Measurements from ENCODE around the gene CFAP410. TPM values are rescaled to one million over a fixed set of nuclear protein-coding genes. Genes with fewer than 3 reads are reported as not detected.

The CFAP410 gene
- total and polyA plus RNA-seq, 2 of the 4 experiments (the other 2 are of a cell fraction): 3.8 to 10.3 TPM

DNA sequence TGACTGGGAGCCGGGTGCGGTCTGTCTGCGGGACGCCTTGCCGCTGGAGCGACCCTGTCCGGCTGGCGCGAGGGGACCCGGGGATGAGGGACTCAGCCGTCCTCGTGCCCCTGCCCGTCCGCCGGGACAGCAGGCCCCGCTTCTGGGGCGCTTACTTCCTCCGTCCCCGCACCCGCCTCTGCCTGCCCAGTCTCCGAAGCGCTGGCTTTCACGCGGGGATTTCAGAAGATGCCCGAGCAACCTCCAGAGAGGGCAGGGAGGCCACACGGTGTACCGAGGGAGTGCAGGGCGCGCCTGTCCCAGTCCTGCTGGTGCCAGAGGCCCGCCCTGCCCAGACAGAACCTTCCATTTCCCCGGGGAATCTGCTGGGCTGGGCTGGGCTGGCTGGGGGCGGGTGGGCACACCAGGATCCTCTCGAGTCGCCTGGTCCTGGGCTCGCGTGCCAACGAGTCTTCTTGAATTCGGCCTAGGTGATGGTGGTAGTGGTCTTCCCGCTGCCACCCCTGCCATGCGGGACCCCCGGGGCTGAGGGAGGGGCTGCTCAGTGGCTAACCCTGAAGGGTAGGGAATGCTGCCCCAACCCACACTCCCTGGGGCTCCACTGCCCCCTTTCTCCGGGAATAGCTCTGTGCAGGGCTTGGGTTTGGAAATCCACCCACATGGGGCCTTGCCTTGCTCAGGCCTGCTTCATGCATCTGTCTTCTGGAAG is 11.7 kb upstream of the CFAP410 start:
- Histone ChIP-seq H2AK5ac (ENCODE audit: low read depth, low read length) (no peak overlapping the region), H3K4me1 (ENCODE audit: control insufficient read depth, insufficient read depth, low read length) (no peaks in the 10 kb centered on the region), H3K56ac (ENCODE audit: extremely low read depth, insufficient read depth, low read length) (no peak overlapping the region), H3K4ac (ENCODE audit: low read depth, low read length) (no peak overlapping the region), H2AK9ac (replicated peaks; ENCODE audit: low read depth, low read length, poor library complexity) (no peak overlapping the region), H3K23ac (ENCODE audit: low read depth, low read length) (no peak overlapping the region), H2BK15ac (ENCODE audit: low read depth, low read length) (no peak overlapping the region), H3K36me3 (ENCODE audit: control insufficient read depth, insufficient read depth, low read length) (no peaks in the 10 kb centered on the region), H3K18ac (ENCODE audit: low read depth, low read length) (no peak overlapping the region), H2BK5ac (ENCODE audit: low read depth, low read length, poor library complexity, severe bottlenecking) (no peak overlapping the region), H4K5ac (ENCODE audit: low read depth, low read length) (no peak overlapping the region), H3K9ac (ENCODE audit: low read depth, low read length) (no peak overlapping the region), H3K9me1 (ENCODE audit: insufficient read depth, low read length) (no peaks in the 10 kb centered on the region), H4K20me1 (ENCODE audit: insufficient read depth, low read length) (no peaks in the 10 kb centered on the region), H3K4me2 (ENCODE audit: low read depth, low read length) (no peak overlapping the region), H4K91ac (ENCODE audit: insufficient read depth, low read depth, low read length) (no peak overlapping the region), H2BK20ac (ENCODE audit: low read depth, low read length) (no peak overlapping the region), H3K14ac (replicated peaks; ENCODE audit: low read depth, low read length) (no peak overlapping the region), H2AFZ (replicated peaks; ENCODE audit: low read length, poor library complexity) (no peak overlapping the region), H4K8ac (ENCODE audit: low read depth in 2 of 2, low read length in 2 of 2) (no peak overlapping the region), H3K9me3 (ENCODE audit: control insufficient read depth, insufficient read depth, low read length) (peaks cover 2% of the 10 kb centered on the region; the same call in 1 of the 2 replicates), H3K27me3 (ENCODE audit: control insufficient read depth, insufficient read depth, low read length) (peaks cover 63% of the 10 kb centered on the region), H3K4me3 (ENCODE audit: insufficient read depth, low read depth, low read length) (no peak overlapping the region), H3K79me1 (ENCODE audit: low read depth in 1 of 2, low read length in 2 of 2) (no peaks in the 10 kb centered on the region), H3K27ac (ENCODE audit: insufficient read depth, low read length) (no peak overlapping the region), H2BK120ac (ENCODE audit: low read depth, low read length) (no peak overlapping the region)
- dilution Hi-C loops (cut with HindIII; ENCODE audit: low sequenced_read_pairs, unreplicated experiment): no loop called here
- WGBS, 2 experiments (ENCODE audit: extremely low coverage in 2 of 2, insufficient read length in 1 of 2): 25% methylated on average over 7 of the region's 42 CpGs; no CpG with 5 or more reads in 1 of the 2 experiments
- intact Hi-C loops (cut with micrococcal nuclease): no loop called here
- BruUV-seq (replicated peaks): no TSS peak
- DNase-seq: no peak
- CTCF ChIA-PET: no interaction called here
- TF ChIP-seq FOS (IDR thresholded peaks at IDR 0.05; ENCODE audit: low read depth, low read length) (no peak), RCOR1 (IDR thresholded peaks at IDR 0.05; ENCODE audit: insufficient replicate concordance, low read length) (no peak), CEBPB (IDR thresholded peaks at IDR 0.05; ENCODE audit: low read depth, low read length) (no peak), RFX5 (IDR thresholded peaks at IDR 0.05; ENCODE audit: low read depth, low read length) (no peak), RAD21 (IDR thresholded peaks at IDR 0.05; ENCODE audit: low read length) (no peak), POLR2A (IDR thresholded peaks at IDR 0.05; ENCODE audit: low read depth, low read length) (no peak)
- TF ChIP-seq, protein P1, sequence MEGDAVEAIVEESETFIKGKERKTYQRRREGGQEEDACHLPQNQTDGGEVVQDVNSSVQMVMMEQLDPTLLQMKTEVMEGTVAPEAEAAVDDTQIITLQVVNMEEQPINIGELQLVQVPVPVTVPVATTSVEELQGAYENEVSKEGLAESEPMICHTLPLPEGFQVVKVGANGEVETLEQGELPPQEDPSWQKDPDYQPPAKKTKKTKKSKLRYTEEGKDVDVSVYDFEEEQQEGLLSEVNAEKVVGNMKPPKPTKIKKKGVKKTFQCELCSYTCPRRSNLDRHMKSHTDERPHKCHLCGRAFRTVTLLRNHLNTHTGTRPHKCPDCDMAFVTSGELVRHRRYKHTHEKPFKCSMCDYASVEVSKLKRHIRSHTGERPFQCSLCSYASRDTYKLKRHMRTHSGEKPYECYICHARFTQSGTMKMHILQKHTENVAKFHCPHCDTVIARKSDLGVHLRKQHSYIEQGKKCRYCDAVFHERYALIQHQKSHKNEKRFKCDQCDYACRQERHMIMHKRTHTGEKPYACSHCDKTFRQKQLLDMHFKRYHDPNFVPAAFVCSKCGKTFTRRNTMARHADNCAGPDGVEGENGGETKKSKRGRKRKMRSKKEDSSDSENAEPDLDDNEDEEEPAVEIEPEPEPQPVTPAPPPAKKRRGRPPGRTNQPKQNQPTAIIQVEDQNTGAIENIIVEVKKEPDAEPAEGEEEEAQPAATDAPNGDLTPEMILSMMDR (conservative IDR thresholded peaks at IDR 0.05; ENCODE audit: low read depth, low read length): no peak
- no peak for ATAC-seq (ENCODE audit: low read depth)
- in situ Hi-C loops (cut with MboI; ENCODE audit: low sequenced_read_pairs): no loop called here
- POLR2A ChIA-PET (ENCODE audit: unreplicated experiment): no interaction called here
